Heart right ventricle (tissue), 16 donors: Measurements from ENCODE around the gene FRMD4B. TPM values are rescaled to one million over a fixed set of nuclear protein-coding genes. Genes with fewer than 3 reads are reported as not detected.

ENCODE experiments used
- ATAC-seq, 8 donors: fragments of 200-7000 bp; cut with Tn5 transposase; one replicate each; pipeline ENCODE4 v1.9.1; 2020; ENCODE audit warnings: mild to moderate bottlenecking in 8 of 8, moderate library complexity in 8 of 8, moderate number of reproducible peaks in 1 of 8
- DNase-seq, 2 donors: peaks; one replicate each; pipeline ENCODE4 v3.0.0-alpha.2; 2020
- H3K27ac ChIP-seq, 10 donors: fragments of 200-600 bp; sonication (generic) in 2 of 10; one replicate each; pipeline versions ENCODE4 v1.5.0 to v1.8.0; 2020 to 2022; ENCODE audit warnings: mild to moderate bottlenecking in 3 of 10
- H3K27me3 ChIP-seq, 7 donors: fragments of 200-600 bp; one replicate each; pipeline ENCODE4 v1.8.0; 2021 to 2022; ENCODE audit warnings: mild to moderate bottlenecking in 2 of 7
- H3K36me3 ChIP-seq, 9 donors: fragments of 200-600 bp; sonication (generic) in 1 of 9; one replicate each; pipeline versions ENCODE4 v1.5.0 to v1.8.0; 2020 to 2022; ENCODE audit warnings: mild to moderate bottlenecking in 2 of 9
- H3K4me1 ChIP-seq, 9 donors: fragments of 200-600 bp; sonication (generic) in 1 of 9; one replicate each; pipeline versions ENCODE4 v1.5.0 to v1.8.0; 2020 to 2022; ENCODE audit warnings: mild to moderate bottlenecking in 4 of 9
- H3K4me3 ChIP-seq, 10 donors: fragments of 200-600 bp; sonication (generic) in 2 of 10; one replicate each; pipeline versions ENCODE4 v1.5.0 to v1.8.0; 2020 to 2022; ENCODE audit warnings: mild to moderate bottlenecking in 7 of 10, moderate library complexity in 2 of 10
- H3K9me3 ChIP-seq, 11 donors: fragments of 200-600 bp in 10 of 11; sonication (generic) in 2 of 11; one replicate each; pipeline versions ENCODE4 v1.5.0 to v1.8.0; 2013 to 2022; ENCODE audit warnings: mild to moderate bottlenecking in 2 of 11, control low read depth in 1 of 11, moderate library complexity in 1 of 11
- CTCF ChIP-seq, 9 donors: fragments of 200-600 bp; sonication (generic) in 2 of 9; IDR thresholded peaks; one replicate each; pipeline versions ENCODE4 v1.5.0 to v1.8.0; 2021 to 2022; ENCODE audit warnings: antibody characterized with exemption in 9 of 9, mild to moderate bottlenecking in 5 of 9, moderate library complexity in 1 of 9
- WGBS, 2 donors: extraction: QIAGEN DNeasy Blood & Tissue Kit; methylation state at CpG; one replicate each; pipeline ENCODE4 v1.1.7; 2013; ENCODE audit warnings: inconsistent platforms in 1 of 2; 5-methylcytosine and 5-hydroxymethylcytosine counted together
- intact Hi-C, 10 donors: fragments of 100-400 bp; cut with DNase I; formaldehyde crosslinking; loops; one replicate each; pipeline versions ENCODE4 v1.11.1 to v1.14.2; 2022
- polyA plus RNA-seq, 2 donors: library from polyadenylated mRNA; stranded (reverse); fragments of 200-250 nt; gene quantifications; one replicate each; pipeline ENCODE4 v1.2.3, GENCODE V29; 2013
- total RNA-seq, 10 donors: library from RNA; stranded (reverse); fragmentation: NEBNext Ultra II Directional in 3 of 10; extraction: Animal tissue kit (Norgen Biotek cat#: 25700) in 3 of 10; gene quantifications; one replicate each; pipeline versions ENCODE4 v1.2.1 to v1.2.4, GENCODE V29; 2021 to 2023
- donor health status: Arrhythmogenic right ventricular cardiomyopathy.
- donor health status: ischemic (EF 13 %, LVEDD 7.1; RV severe dilation, severe dysfunction).
- donor health status: healthy with polysubstance abuse.
- donor health status: DM: no; HTN: yes; CAD: no.
- donor health status: DM: no; HTN: no; CAD: no.
- donor health status: ischemic (EF 25% LVEDD 6.9; RV normal size, moderate dysfunction).
- donor health status: ischemic (EF 25% LVEDD 5.7; RV mildly dilated, moderate dysfunction).
- donor health status: healthy.
- donor health status: DM: yes; HTN: yes; CAD: no.
- donor health status: Ischemic cardiomyopathy.
- donor health status: ischemic (EF 35%, LVEDD 5.7; RV mildly dilated, moderate dysfunction).
- donor health status: nonischemic (EF 11% LVEDD 7.7; RV severe dilation, severe dysfunction).
- donor health status: DM: yes; HTN: yes; CAD: no.
- donor health status: PGD.
- donor health status: ischemic (EF 29% LVEDD 5.4; RV normal size, mild dysfunction).
- donor health status: nonischemic (EF 23%, LVEDD 6.1; RV moderate dilation, normal function).

Gene FRMD4B
- total and polyA plus RNA-seq, 12 donors, result 4.1 to 31.0 (median 16.7) TPM

DNA sequence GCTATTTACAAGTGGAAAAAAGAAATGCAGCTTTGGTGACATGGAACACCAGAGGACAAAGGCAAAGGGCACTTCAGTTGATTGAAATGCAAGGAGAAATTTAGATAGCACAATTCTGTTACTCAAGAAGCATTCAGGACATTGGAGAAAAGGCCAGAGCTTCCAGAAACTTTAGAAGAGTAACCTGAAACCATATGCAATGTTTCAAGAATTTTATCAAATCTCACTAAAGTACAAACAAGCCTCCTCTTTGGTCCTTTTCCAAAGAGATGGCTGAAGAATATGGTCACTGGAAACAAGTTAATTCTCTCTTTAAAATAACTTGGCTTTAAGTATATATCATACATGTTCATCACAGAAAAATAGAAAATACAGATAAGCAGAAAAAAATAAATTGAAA is 248.9 kb downstream of the FRMD4B start:
- Histone ChIP-seq H3K4me1 (peaks cover 0 to under 1% (median 0%) of the 10 kb centered on the region in 9 donors), H3K27ac (no peak overlapping the region), H3K4me3 (no peak overlapping the region), H3K36me3 (no peaks in the 10 kb centered on the region), H3K27me3 (no peaks in the 10 kb centered on the region), H3K9me3 (no peaks in the 10 kb centered on the region)
- ATAC-seq (no peak), DNase-seq (no peak)
- intact Hi-C loops, result no loop called here
- no peak for TF ChIP-seq CTCF (IDR thresholded peaks at IDR 0.05)

GRCh38 chr3:69130689-69131088 is 255.2 kb downstream of the FRMD4B start:
- Histone ChIP-seq H3K36me3 (no peaks in the 10 kb centered on the region), H3K27me3 (no peaks in the 10 kb centered on the region), H3K4me3 (no peak overlapping the region), H3K27ac (no peak overlapping the region), H3K4me1 (no peaks in the 10 kb centered on the region), H3K9me3 (no peaks in the 10 kb centered on the region)
- no peak for TF ChIP-seq CTCF (IDR thresholded peaks at IDR 0.05)
- ATAC-seq (no peak), DNase-seq (no peak)
- intact Hi-C loops, result no loop called here

GRCh38 chr3:69129531-69129930 is 256.4 kb downstream of the FRMD4B start:
- Histone ChIP-seq H3K36me3 (no peaks in the 10 kb centered on the region), H3K4me1 (no peaks in the 10 kb centered on the region), H3K27ac (no peak overlapping the region), H3K9me3 (no peaks in the 10 kb centered on the region), H3K27me3 (no peaks in the 10 kb centered on the region), H3K4me3 (no peak overlapping the region)
- WGBS, 2 donors, result 45 to 52% methylated on average over 1 of the region's 1 CpG
- DNase-seq, result no peak
- intact Hi-C loops, result no loop called here
- TF ChIP-seq CTCF (IDR thresholded peaks at IDR 0.05), result no peak
- no peak for ATAC-seq

DNA sequence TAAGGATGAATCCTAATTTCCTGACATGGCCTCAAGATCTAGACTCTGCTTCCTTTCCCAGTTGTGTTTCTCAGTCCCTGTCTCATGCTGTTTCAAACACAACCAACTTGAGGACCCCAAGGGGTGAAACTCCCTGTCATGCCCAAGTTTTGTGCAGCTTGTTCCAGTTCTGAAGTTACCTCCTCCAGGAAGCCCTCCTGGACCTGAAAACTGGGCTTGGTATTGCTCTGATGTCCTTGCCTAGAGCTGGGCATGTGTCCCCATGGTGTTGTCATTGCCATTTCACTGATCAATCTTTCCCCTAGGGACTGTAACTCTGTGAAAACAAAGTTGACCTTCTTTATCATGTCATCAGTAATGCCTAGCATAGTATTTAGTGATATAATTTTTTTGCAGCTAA is 257.4 kb downstream of the FRMD4B start:
- H3K36me3 ChIP-seq, result no peaks in the 10 kb centered on the region
- ATAC-seq (no peak), DNase-seq (no peak)
- intact Hi-C loops, result no loop called here
- H3K4me3 ChIP-seq, result no peak overlapping the region
- no peaks in the 10 kb centered on the region for H3K27me3 ChIP-seq
- no peak overlapping the region for H3K27ac ChIP-seq
- peaks cover 0 to under 1% (median 0%) of the 10 kb centered on the region in 9 donors for H3K4me1 ChIP-seq
- no peak for TF ChIP-seq CTCF (IDR thresholded peaks at IDR 0.05)
- no peaks in the 10 kb centered on the region for H3K9me3 ChIP-seq

DNA sequence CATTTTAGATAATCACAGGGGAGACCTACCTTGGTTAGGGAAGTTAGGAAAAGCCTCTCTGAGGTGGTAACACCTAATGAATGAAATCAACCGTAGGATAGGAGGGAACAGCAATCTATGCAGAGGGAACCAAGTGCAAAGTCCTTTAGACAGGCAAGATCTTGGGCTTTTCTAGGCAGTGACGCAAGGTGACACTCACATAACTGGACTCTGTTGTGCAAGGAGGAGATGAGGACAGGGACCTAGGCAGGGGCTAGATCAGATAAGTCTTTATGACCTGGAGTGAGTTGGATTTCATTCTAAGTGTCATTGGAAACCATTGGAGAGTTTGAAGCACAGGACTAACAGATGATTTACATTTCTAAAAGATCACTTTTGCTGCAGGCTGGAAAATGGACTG is 258.9 kb downstream of the FRMD4B start:
- no peak overlapping the region for H3K27ac ChIP-seq
- DNase-seq (no peak), ATAC-seq (no peak)
- intact Hi-C loops, result no loop called here
- no peaks in the 10 kb centered on the region for H3K9me3 ChIP-seq
- TF ChIP-seq CTCF (IDR thresholded peaks at IDR 0.05), result no peak
- no peak overlapping the region for H3K4me3 ChIP-seq
- H3K27me3 ChIP-seq, result no peaks in the 10 kb centered on the region
- H3K4me1 ChIP-seq, result peaks cover 0 to 10% (median 6%) of the 10 kb centered on the region in 9 donors
- 66 to 92% methylated on average over 2 of the region's 2 CpGs for WGBS, 2 donors
- H3K36me3 ChIP-seq, result no peaks in the 10 kb centered on the region
